HG03571 (cell line): ENCODE measurements around the gene TMEM143.
"Not testable (repeated sequence)": the region's sequence is repeated elsewhere in the genome, so short reads cannot be mapped to it uniquely, and the experiment has no call there.

Experiments
- ATAC-seq: cut with Tn5 transposase; IDR thresholded peaks from one replicate; pipeline ENCODE4 v1.9.1; 2021; ENCODE audit not compliant: unreplicated experiment

The TMEM143 gene

DNA sequence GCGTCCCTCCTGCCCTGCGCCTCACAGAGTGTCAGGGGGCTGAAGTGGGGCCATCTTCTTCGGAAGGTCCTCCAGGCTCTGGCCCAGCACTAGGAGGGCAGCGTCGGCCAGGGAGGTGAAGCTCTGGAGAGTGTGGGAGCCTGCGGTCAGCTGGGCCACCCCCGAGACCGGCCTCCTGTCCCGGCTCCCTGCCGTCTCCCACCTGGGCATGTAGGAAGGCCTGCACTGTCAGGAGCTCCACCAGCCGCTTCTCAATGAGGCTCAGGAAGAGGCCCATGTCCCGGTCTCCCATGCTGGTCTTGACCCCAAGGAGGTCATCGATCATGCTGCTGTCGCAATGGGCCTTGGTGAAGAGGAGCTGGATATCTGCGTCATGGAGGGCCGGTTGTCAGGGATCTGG is 65.8 kb downstream of the TMEM143 start:
- ATAC-seq, result no peak

DNA sequence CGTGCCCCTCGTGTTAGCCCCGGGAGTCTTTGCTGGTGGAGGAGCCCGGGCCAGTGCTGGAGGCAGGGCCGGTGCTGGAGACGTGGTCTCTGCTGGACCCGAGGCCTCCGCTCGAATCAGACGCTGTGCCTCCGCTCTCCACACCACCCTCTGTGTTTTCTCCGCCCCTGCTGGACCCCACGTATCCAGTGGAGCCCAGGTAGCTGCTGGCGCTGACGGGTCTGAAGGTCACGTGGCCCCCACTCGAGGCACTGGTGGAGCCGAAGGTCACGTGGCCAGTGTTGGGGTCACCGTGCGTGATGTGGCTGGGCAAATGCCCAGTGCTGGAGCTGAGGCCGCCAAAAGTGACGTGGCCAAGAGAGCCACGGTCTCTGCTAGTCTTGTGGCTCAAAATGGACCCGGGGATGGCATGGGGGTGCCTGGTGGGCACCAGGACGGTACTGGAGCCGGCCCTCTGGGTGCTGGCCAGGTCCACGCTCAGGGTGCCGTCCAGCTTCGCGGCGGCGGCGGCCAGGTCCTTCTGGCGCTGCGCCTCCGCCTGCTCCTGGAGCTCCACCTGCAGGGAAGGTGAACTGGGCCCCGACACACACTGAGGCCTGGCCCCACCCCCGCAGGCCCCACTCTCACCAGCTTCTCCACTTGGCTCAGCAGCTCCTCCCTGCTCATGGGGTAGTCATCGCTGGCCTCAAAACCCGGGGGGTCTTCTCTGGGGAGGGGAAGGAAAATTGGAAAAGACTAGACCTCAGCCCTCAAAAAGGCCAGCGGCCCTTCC is 66.6 kb downstream of the TMEM143 start:
- no peak for ATAC-seq

DNA sequence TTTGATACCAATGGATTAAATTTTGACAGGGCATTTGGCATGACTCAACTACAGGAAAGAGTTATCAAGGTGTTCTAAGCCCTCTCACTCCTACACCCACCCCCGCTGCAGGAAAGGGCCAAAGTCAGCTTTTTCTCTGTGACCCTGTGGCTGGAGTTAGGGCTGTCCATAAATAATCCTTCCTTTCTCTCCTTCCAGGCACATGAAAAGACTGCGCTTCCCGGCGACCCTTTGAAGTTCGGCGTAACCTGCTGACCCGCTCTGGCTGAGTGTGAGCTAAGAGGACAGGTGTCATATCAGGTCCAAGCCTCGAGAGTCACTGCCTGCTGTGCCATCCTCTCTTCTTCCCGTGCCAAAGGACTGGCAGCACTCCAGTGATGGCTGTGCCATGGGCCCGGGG is 68.3 kb downstream of the TMEM143 start:
- no peak for ATAC-seq

DNA sequence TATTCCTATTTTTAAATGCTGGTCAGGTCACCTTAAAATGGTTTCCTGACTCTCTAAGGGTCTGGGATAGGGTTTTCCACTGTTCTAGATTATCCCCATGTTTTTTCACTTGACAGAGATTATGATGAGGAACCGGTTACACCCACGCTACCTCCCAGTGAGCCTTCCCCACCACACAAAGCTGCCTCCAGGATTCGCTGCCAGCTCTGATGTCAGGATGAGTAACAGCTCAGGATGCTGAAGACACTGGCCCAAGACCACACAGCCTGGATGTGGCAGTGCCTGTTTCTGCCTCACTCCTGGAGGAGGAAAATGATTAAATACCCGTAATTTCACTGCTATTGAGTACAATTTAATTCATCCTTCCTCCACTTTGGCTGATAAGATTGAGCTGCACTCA is 70.9 kb downstream of the TMEM143 start:
- no peak for ATAC-seq

DNA sequence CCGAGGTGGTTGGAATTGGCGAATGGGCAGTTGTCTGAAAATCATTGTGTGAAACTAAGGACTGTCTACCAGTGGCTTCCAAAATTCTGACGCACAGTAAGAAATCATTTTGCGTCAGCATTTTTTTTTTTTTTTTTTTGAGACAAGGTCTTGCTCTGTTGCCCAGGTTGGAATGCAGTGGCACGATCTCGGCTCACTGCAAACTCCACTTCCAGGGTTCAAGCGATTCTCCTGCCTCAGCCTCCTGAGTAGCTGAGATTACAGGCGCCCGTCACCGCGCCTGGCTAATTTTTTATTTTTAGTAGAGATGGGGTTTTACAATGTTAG is 72.3 kb downstream of the TMEM143 start:
- not testable (repeated sequence) for ATAC-seq

DNA sequence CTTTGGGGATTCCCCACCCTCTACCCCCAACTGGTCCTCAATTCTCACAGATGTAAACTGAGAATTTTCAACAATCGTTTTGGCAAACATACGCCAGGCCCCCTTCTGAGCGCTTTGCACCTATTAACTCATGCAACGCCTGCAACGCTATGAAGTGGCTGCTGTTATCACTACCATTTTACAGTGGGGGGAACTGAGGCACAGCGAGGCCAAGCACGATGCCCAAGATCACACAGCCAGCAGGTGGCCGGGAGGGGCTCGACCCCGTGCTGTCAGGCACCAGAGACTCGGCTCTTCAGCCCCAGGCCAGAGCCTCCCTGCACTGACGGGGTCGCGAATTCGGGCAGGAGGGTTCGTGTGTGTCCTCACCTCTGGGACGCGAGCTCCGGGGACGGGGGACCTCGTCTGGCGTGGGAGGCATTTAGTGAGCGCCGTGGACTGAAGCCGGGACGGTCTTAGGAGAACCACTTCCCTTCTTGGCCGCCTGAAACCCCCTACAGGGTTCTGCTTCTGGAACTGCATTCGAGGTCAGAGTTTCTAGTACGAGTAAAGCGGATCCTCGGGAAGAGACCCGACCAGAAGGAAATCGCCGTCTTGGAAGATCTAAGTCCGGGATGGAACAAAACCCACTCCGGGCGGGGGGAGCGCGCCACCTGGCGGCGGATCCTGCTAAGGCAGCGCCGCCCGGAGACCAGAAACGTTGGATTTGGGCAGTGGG is 72.8 kb downstream of the TMEM143 start:
- ATAC-seq, result no peak

DNA sequence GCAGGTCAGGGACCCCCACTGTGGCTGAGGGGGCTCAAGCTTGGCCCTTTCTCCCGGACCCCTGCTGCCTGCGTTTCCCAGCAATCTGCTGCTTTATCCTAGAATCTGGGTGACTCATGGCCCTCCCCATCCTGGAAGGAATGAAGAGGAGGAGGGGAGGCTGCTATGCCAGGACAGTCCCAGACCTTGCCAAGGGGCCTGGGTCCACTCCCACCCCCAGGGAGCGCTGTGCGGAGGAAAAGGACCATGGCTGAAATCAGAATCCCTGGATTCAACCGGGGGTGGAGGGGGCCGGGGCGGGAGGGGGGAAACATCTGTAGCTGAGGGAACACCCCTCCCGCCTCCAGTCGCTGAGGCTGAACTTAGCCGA is 73.4 kb downstream of the TMEM143 start:
- ATAC-seq, result no peak

DNA sequence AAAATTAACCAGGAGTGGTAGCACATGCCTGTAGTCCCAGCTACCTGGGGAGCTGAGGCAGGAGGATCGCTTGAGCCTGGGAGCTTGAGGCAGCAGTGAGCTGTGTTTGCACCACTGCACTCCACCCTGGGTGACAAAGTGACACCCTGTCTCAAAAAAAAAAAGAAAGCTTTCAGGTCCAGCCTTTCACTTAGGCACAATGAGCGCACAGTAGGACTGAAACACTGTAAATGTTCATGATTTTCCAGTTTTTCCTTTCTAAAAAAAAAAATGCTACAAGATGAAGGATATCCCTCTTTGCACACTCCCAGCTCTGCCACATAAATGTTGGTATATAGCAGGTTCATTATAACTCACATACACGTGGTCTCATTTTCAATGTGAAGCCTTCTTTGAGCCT is 76.0 kb downstream of the TMEM143 start:
- ATAC-seq, result no peak

DNA sequence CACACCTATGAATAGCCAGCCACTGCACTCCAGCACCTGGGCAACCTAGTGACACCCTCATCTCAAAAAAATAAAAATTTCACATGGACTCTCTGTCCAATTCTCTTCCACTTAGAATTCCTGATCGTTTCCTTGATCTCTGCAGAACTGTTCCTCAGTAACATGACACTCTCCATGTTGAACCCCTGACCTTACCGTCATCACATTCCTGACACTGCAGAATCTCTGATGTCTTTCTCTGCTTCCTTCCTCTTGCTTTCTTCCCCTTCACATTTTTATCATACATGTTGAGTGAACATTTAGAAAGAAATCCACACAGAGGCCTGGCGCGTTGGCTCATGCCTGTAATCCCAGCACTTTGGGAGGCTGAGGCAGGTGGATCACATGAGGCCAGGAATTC is 78.8 kb downstream of the TMEM143 start:
- no peak for ATAC-seq

DNA sequence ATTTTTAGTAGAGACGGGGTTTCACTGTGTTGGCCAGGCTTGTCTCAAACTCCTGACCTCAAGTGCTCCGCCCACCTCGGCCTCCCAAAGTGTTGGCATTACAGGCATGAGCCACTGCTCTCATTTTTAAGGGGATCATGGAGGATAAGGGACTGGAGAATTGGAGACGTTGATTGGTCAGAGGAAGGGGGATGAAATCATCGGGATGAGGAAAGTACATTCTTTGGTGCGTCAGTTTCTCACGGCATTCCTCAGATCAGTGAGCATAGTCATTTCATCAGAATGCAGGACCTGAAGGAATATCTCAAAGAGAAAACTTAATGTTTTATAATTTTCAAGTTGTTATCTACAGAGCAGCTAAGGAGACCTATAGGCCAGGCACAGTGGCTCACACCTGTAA is 79.8 kb downstream of the TMEM143 start:
- ATAC-seq, result no peak
